Measurements from ENCODE around the gene CCDC137. TPM values are rescaled to one million over a fixed set of nuclear protein-coding genes. Genes with fewer than 3 reads are reported as not detected.

CCDC137 gene
- total RNA-seq, 4 donors from 2014 or later: 4.4 to 11.4 (median 8.8) TPM

DNA sequence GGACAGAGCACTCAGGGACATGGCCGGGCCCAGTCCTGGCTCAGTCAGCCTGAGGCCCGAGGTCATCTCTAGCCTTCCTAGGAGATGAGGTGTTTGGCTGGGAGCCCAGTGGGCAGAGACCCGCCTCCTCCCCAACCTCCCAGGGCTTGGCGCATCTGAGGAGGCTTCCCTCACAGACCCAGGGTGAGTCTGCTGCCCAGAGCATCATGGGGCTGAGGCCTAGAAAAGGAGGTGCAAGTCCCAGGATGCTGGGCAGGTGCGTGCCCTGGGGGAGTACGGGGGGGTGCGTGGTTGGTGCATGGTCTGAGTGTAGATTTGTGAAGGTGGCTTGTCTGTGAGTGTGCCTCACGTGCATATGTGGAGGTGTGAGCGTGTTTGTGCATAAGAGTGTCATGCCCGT lies 14.8 kb upstream of the CCDC137 start:
- TF ChIP-seq CTCF (IDR thresholded peaks at IDR 0.05) (no peak), POLR2A (IDR thresholded peaks at IDR 0.05) (no peak)
- Histone ChIP-seq H3K36me3 (no peaks in the 10 kb centered on the region), H3K27ac (no peak overlapping the region), H3K9me3 (no peaks in the 10 kb centered on the region), H3K4me1 (no peaks in the 10 kb centered on the region), H3K27me3 (peaks cover 6% of the 10 kb centered on the region), H3K4me3 (replicated peaks in 1 of 3) (no peak overlapping the region)
- WGBS, 2 donors: 74 to 82% methylated on average over 7 to 8 of the region's 10 CpGs
- intact Hi-C loops (cut with DNase I): no loop called here
- DNase-seq: peak; percentile 29 to 35

DNA sequence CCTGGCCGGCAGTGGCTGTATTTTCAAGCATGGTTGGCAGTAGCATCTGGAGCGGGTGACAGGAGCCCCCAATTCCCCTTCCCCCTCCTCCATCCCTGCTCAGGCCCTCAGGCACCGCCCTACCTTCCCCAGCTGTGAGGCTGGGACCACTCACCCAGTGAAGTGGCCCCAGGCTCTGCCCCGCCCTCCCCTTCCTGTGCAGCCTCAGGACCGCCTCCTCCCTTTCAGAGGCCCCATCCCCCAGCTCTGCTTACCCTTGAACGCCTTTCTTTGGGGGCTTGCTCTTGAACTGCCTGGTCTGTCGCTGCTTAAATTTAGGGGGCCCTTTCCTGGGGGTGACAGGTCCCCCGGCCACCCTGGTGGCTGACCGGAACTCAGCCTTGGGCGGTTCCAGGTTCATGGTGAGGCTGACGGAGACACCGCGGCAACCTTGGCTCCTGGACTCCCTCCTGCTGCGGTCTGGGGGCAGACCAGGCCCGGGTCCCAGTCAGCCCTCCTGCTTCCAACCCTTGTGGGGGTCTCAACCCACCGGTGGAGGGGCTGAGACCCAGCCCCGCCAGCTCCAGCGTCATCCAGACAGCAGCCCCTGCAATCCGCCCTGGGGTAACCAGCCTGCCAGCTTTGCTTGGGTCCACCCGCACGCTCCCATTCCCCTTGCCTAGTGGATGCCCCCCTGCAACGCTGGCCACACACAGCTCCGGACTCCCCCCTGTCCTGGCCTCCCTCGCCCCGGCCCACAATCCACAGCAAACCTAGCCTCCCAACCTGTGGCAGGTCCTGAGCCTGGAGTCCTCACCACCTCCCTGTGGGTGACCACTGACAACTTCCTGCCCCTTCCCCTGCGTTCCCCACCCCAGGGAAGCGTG lies 13.4 kb upstream of the CCDC137 start:
- Histone ChIP-seq H3K27ac (no peak overlapping the region), H3K36me3 (no peaks in the 10 kb centered on the region), H3K9me3 (no peaks in the 10 kb centered on the region), H3K4me1 (no peaks in the 10 kb centered on the region), H3K4me3 (replicated peaks in 1 of 3) (no peak overlapping the region), H3K27me3 (peaks cover 6% of the 10 kb centered on the region)
- 31 to 33% methylated on average over 16 to 22 of the region's 27 CpGs for WGBS, 2 donors
- intact Hi-C loops (cut with DNase I): no loop called here
- TF ChIP-seq CTCF (IDR thresholded peaks at IDR 0.05) (no peak), POLR2A (IDR thresholded peaks at IDR 0.05) (no peak)
- DNase-seq: no peak

- Histone ChIP-seq H3K36me3 (no peaks in the 10 kb centered on the region), H3K27ac (no peak overlapping the region), H3K9me3 (no peaks in the 10 kb centered on the region), H3K4me3 (replicated peaks in 1 of 3) (no peak overlapping the region), H3K27me3 (no peaks in the 10 kb centered on the region), H3K4me1 (no peaks in the 10 kb centered on the region)
- intact Hi-C loops (cut with DNase I): no loop called here
- WGBS, 2 donors: 69 to 76% methylated on average over 9 to 15 of the region's 18 CpGs
- DNase-seq: no peak
- TF ChIP-seq POLR2A (IDR thresholded peaks at IDR 0.05) (no peak), CTCF (IDR thresholded peaks at IDR 0.05) (no peak)
Observed at GRCh38 chr17:81655378-81656117, 11.0 kb upstream of the CCDC137 start.

- Histone ChIP-seq H3K27ac (no peak within 1 kb of the TSS), H3K9me3 (no peaks in the 10 kb centered on the region), H3K27me3 (no peaks in the 10 kb centered on the region), H3K4me3 (replicated peaks in 1 of 3) (no peak within 1 kb of the TSS), H3K36me3 (no peaks in the 10 kb centered on the region), H3K4me1 (no peaks in the 10 kb centered on the region)
- intact Hi-C loops (cut with DNase I): no loop called here
- TF ChIP-seq POLR2A (IDR thresholded peaks at IDR 0.05) (no peak), CTCF (IDR thresholded peaks at IDR 0.05) (no peak)
- 77 to 80% methylated on average over 5 to 10 of the region's 15 CpGs for WGBS, 2 donors
- no peak for DNase-seq
Observed at GRCh38 chr17:81656118-81656743, 10.3 kb upstream of the CCDC137 start, which contains the start of gene PDE6G. Gene PDE6G, minus strand, starts transcription at chr17:81656542. Its CDS starts 3,237 bp downstream, at chr17:81653305.

Measured in thyroid gland (tissue), 4 donors.